Neural cell (in vitro differentiated cells): ENCODE results near the gene UBE2QL1.

Source experiments
- CTCF ChIP-seq: fragments of 450-650 bp; IDR thresholded peaks from 2 replicates; pipeline ENCODE4 v1.5.1; 2014; ENCODE audit warnings: antibody characterized with exemption, mild to moderate bottlenecking, moderate library complexity; ENCODE audit not compliant: poor library complexity, severe bottlenecking
- EZH2 ChIP-seq: fragments of 200-600, 300-800 bp; shearing (Covaris generic), sonication (generic); IDR thresholded peaks from 2 replicates; pipeline ENCODE4 v1.6.1; 2014; ENCODE audit warnings: antibody characterized with exemption, low read length, borderline replicate concordance, mild to moderate bottlenecking; ENCODE audit not compliant: insufficient read depth, poor library complexity, severe bottlenecking
- POLR2AphosphoS5 ChIP-seq: IDR thresholded peaks from 2 replicates; pipeline ENCODE4 v1.6.1; 2012

DNA sequence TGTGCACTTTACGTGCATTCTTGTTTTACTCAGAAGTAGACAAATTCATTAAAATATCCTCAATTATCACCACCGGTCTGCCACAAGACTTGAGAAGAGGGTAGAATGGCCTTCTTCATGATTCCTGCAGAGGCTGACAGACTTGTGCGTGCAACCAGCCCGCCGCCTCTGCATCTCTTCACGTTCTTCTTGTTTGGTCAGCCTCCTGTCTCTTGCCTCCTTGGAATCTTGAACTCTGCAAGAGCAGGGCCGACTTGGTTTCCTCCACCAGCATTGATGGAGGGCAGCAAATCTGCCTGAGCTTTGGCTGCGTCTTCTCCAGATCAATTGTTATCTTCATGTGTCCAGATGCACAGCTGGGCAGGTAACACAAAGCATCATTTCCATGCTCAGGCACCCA lies 20.2 kb downstream of the UBE2QL1 start:
- TF ChIP-seq POLR2AphosphoS5 (no peak), EZH2 (no peak), CTCF (no peak)
